Left renal cortex interstitium (tissue), 4 donors: ENCODE measurements around the gene DLX4. TPM values are rescaled to one million over a fixed set of nuclear protein-coding genes. Genes with fewer than 3 reads are reported as not detected.

Experiments
- DNase-seq, 4 donors: peaks; one replicate each; pipeline ENCODE4 v3.0.0-alpha.2; 2013; ENCODE audit warnings: low read depth in 4 of 4, low spot score in 2 of 4, missing footprints in 1 of 4
- polyA plus RNA-seq, 4 donors: library from polyadenylated mRNA; unstranded; fragments of 120-200 nt; gene quantifications; one replicate each; pipeline ENCODE4 v1.2.1, GENCODE V29; 2013; ENCODE audit not compliant: insufficient read length in 4 of 4

The DLX4 gene
- polyA plus RNA-seq, 4 donors = 0.49 to 0.66 (median 0.55) TPM

DNA sequence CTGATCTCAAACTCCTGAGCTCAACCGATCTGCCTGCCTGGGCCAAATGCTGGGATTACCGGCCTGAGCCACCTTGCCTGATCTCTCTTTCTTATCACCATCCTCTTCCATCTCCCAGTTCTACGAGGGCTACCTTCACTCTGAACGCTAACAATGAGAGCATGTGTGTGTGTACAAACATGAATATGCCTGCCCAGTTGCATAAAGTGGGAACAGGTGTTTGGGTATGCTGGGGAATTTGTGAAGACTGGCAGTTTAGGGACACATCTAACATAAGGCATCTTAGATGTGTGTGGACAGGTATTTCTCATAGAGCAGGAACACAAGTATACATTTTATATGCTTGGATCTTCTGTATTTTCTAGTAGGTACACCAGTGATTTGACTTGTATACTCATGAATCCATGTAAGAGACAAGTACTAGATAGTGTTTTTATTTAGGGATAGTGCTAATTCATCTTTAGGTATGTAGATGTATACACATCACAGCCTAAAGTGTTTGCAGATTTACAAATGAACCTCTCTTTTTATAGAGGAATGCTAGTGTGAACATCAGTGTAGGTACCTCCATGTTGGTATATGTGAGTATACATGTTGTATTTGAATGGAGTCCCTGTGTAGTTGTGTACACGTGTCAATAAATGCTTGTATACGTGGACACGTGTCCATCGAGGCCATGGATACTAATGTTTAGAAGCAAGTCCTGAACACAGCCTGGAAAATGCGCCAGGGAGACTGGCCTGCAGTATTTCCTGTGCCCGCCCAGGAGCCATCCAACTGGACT is 1.2 kb upstream of the DLX4 start:
- no peak for DNase-seq

DNA sequence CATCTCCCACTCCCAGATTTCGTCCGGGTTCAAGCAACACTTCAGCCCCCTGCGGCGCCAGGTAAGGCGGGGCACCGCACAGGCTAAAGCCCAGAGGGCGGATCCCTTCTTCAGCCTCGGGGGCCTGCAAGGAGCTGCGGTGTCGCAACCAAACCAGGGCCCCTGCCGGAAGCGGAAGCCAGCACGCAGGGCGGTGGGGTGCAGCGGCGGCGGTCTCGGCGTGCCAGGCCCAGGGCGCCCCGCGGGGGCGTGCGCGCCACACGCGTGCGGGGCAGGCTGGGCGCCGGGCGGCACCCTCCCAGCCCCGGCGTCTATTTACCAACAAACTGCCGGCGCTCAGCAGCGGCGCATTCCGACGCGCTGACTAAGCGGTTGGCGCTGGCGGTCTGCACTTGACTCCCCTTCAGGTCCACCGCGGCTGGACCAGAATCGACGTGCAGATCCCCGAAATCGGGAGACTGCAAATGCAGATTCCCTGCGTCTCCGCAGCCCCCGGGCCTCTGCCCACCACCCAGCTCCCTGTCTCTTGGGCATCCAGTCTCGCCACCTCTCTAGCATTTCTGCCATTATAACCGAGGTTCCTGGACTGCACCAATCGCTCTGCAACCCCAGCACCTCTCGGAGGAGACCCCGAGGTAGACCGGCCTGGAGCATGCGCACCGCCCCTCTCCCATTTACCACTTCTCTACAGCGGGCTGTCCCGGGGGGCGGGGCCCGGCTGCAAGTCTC is 421 bp upstream of the DLX4 start:
- DNase-seq = no peak

GRCh38 chr17:49969795-49970389 is 902 bp downstream of the DLX4 start:
- DNase-seq = no peak

GRCh38 chr17:49970498-49970897 is 1.5 kb downstream of the DLX4 start:
- no peak for DNase-seq

- DNase-seq = no peak
Measured at GRCh38 chr17:49971199-49971847, 2.3 kb downstream of the DLX4 start.

GRCh38 chr17:49971848-49972485 is 3.0 kb downstream of the DLX4 start:
- no peak for DNase-seq

- DNase-seq = no peak
Measured at GRCh38 chr17:49972486-49973270, 3.7 kb downstream of the DLX4 start.

- DNase-seq = no peak
Measured at GRCh38 chr17:49973271-49973615, 4.3 kb downstream of the DLX4 start.

DNA sequence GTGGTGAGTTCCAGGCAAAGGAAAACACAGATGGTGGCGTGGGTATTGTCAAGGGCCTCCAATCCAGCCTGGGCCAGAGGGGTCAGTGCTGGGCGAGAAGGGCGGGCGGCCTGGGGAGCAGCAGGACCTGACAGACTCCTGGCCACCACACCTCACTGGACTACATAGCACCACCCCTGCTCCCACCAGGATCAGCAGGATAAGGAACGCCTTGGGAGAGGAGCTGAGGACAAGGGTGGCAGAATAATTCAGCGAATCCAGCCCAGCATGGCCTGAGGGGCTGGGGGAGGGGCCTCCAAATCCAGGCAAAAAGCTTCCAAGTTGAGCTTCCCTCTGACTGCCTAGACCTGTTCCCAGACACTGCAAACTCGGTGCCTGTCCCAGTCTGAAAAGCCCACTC is 6.5 kb downstream of the DLX4 start:
- DNase-seq = no peak

DNA sequence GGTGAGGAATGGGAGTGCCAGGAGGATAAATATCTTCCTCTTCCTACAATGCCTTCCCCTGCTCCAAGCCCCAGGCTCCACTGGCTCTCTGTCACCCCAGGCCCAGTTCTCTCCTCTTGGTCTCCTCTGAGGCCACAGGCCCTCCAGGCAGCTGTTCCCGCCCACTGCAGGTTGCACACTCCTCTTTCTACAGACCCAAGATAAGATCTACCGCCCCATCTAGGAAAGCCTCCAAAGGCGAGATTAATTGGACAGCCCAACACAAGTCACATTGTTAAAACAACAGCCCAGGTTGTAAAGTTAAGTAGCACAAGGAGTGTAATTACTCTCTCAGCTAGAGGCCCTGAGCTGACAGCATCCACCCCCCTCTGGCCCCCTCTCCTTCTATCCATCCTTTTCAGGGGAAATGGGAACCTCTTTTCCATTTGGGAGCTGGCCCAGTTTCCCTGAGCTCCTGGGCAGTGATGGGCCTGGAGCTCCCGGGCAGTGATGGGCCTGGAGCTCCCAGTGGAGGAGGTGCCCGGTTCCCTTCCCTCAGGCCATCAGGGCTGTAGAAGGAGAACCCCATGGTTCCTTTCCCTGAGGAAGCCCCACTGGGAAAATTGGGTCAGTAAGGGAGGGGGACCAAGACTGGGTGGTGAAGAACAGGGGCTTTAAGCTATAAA is 7.3 kb downstream of the DLX4 start:
- DNase-seq = no peak

- no peak for DNase-seq
Measured at GRCh38 chr17:49976828-49977202, 7.8 kb downstream of the DLX4 start.

DNA sequence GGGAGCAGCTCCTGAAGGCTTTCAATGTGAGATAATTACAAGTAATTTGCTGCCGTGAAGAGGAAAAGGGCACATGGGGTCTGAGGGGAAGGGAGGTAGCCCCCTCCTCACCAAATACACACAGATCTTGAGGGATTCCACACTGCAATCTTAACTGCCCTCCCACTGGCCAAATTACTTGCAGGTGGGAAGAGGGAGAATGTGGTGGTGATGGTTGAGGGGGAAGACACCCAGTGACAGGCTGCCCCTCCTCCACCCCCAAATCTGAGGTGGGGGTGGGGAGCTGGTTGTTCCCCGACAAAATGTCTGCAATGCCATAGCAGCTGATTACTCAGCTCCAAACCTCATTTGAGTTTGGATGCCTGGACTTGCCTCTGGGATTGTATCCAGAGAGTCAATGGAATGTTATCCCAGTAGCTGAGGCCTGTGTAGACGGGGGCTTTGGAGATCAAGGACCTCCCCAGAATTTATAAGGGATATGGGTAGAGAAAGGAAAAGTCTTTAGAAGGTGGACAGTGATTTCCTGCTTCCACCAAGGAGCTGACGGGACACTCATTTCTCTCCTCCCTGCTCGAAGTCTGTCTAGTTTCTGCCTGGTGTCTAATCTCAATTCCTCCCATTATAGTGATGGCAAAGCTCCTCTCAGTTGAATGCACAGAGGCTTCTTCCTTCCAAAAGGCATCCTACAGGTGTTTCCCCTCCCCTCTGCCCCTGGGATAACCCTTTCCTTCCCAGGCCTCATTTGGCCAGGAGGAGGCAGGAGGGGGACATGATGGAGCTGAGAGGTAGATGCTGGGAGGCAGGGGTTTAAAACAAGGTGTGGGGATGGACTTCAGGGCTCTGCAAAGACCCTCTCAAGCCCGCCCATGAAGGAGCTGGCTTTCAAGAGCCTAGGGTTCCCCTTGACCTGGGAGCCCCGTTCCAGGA is 8.7 kb downstream of the DLX4 start:
- DNase-seq = no peak

DNA sequence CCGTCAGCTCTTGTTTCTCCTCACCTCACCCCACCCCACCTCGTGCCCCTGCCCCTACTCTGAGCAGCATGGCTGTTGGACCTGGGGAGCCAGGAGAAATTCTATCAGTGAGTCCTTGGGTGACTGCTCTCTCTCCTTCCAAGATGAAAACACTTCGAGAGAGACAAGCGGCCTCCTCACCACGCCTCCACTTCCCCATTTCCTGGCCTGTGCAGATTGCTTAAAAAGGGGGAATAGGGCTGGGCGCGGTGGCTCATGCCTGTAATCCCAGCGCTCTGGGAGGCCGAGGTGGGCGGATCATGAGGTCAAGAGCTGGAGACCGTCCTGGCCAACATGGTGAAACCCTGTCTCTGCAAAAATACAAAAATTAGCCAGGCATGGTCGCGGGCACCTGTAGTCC is 9.5 kb downstream of the DLX4 start:
- DNase-seq = no peak

DNA sequence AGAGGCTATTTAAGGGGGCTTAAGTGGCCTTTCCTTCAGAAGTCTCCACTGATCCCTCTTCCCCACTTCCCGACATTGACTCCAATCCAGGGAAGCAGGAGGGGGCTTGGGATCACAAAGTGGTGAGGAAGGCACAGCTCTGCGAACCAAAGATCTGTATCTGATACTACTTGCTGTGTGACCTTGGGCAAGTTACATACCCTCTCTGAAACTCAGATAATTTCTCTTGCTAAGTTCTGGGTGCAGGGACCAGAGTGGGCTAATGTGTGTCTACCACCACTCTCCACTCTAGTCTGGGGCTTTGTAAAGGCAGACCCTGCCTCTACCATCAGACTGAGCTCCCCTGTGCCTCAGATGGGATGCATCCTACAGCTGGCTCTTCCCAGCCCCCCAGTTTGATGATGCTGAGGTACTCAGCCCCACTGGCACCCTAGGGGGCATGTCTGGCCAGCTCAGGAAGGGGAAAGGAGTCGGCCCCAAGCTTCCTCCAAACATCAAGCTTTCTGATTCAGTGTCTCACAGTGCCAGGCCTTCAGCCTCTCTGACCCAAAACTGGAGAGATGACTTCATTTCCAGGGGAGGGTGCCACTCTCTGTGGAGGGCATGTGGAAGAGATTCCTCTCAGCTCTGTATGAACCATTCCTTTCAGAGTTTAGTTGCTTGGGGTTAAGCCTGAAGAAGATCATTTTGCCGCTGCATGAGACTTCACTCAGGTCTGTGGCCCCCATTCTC is 10.9 kb downstream of the DLX4 start:
- DNase-seq = no peak

GRCh38 chr17:49980703-49981197 is 11.8 kb downstream of the DLX4 start:
- DNase-seq = no peak

- no peak for DNase-seq
Measured at GRCh38 chr17:49984283-49984682, 15.3 kb downstream of the DLX4 start.

DNA sequence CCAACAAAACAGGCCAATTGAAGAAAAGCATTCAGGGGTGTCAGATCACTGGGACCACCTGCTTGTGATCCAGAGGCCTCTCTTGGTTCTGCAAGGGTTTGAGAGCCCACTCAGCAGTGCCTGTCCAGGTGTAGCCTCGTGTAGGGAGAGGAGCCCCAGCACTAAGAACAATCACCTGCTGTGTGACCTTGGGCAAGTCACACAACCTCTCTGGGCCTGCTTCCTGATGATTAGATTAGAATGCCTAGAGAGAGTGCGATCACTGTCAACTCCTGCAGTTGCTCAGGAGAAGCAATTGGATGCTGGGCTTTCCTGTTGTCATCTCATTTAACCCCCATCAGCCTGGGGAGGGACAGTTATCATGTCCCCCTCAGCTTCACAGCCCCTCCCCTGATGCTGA is 15.8 kb downstream of the DLX4 start:
- DNase-seq = no peak
